ENCODE measurements around the gene FXYD7. TPM values are rescaled to one million over a fixed set of nuclear protein-coding genes. Genes with fewer than 3 reads are reported as not detected.
A peak's percentile ranks its signal among the peaks of the same experiment; 100 is the strongest.

Gene FXYD7
- total and polyA plus RNA-seq, 2 of the 13 experiments (the other 11 are each of a cell fraction or from before 2014, with no cell fraction given) = 0.55 TPM; not detected in 1

DNA sequence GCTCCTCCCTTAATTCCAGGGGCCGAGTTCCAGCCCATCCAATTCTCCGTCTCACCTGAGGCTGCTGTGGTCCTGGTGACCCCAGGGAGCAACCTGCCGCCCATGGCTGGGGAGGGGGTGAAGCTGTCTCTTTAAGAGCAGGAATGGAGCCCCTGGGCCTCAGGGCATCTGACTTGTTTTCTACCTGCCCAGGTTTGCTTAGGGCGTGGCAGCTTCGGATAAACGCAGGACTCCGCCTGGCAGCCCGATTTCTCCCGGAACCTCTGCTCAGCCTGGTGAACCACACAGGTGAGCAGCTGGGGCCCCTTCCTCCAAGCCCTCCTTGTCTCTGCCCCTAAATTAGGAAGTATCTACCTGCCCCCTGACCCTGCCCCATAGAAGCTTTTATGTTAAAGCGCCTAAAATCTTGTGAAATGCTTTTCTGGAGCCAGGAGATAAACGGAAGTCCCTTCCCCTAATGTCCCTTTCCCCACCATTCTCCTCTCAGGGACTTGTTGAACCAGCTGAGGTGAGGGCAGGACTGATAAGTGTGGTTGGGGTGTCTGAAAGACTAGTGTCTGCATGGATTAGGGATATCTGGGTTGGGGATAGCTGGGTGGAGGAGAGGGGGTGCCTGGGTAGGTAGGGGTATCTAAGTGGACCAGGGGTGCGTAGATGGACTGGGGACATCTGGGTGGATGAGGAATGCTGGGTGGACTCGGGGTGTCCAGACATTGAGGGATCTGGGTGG lies 26.8 kb upstream of the FXYD7 start:
- Histone ChIP-seq H3K4me2 (ENCODE audit: low read depth, low read length) (peak overlapping the region; percentile 72; the same call in 1 of the 2 replicates), H2AFZ (ENCODE audit: low read length) (no peak overlapping the region), H3K9me3 (ENCODE audit: low read length) (no peaks in the 10 kb centered on the region), H3K9ac (ENCODE audit: insufficient read depth, low read depth, low read length) (no peak overlapping the region), H4K20me1 (ENCODE audit: insufficient read depth, low read length) (no peaks in the 10 kb centered on the region), H3K36me3 (replicated peaks in 1 of 2; ENCODE audit: control insufficient read depth in 1 of 2, insufficient read depth in 2 of 2, low read length in 2 of 2) (no peaks in the 10 kb centered on the region), H3K4me3 (replicated peaks in 1 of 3; ENCODE audit: insufficient read depth in 1 of 3, low read depth in 2 of 3, low read length in 3 of 3) (peak overlapping the region in 2 of 3 experiments; percentile 26 to 49; a peak in 1 of 6 replicates), H3K27ac (ENCODE audit: extremely low read length, insufficient read depth, low read length) (no peak overlapping the region), H3K27me3 (ENCODE audit: control insufficient read depth in 1 of 2, insufficient read depth in 2 of 2, low read length in 2 of 2) (0 out of 5 replicates have a peak, but pooled peaks cover 0 to 6% of the 10 kb centered on the region in 2 experiments), H3K4me1 (ENCODE audit: insufficient read depth, low read length) (peaks cover 96% of the 10 kb centered on the region), H3K79me2 (ENCODE audit: insufficient read depth, low read length) (no peaks in the 10 kb centered on the region)
- ATAC-seq (no peak), DNase-seq (ENCODE audit: low spot score) (no peak), FAIRE-seq (no peak)
- no TSS peak for BruUV-seq (replicated peaks)
- in situ Hi-C loops (cut with HindIII; ENCODE audit: extremely low pct_ligation_motif_present, low pct_unique_long_range_greater_than_20kb) (no loop called here), intact Hi-C loops (cut with micrococcal nuclease; ENCODE audit: unreplicated experiment) (no loop called here)
- POLR2A ChIA-PET = no interaction called here
- CTCF ChIA-PET (ENCODE audit: low intra/inter-chr PET ratio, low total read pairs) = no interaction called here
- TF ChIP-seq, protein P1, sequence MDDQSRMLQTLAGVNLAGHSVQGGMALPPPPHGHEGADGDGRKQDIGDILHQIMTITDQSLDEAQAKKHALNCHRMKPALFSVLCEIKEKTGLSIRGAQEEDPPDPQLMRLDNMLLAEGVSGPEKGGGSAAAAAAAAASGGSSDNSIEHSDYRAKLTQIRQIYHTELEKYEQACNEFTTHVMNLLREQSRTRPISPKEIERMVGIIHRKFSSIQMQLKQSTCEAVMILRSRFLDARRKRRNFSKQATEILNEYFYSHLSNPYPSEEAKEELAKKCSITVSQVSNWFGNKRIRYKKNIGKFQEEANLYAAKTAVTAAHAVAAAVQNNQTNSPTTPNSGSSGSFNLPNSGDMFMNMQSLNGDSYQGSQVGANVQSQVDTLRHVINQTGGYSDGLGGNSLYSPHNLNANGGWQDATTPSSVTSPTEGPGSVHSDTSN (CRISPR knock-in tag; IDR thresholded peaks at IDR 0.05; ENCODE audit: borderline replicate concordance) = no peak
- TF ChIP-seq, protein P2, sequence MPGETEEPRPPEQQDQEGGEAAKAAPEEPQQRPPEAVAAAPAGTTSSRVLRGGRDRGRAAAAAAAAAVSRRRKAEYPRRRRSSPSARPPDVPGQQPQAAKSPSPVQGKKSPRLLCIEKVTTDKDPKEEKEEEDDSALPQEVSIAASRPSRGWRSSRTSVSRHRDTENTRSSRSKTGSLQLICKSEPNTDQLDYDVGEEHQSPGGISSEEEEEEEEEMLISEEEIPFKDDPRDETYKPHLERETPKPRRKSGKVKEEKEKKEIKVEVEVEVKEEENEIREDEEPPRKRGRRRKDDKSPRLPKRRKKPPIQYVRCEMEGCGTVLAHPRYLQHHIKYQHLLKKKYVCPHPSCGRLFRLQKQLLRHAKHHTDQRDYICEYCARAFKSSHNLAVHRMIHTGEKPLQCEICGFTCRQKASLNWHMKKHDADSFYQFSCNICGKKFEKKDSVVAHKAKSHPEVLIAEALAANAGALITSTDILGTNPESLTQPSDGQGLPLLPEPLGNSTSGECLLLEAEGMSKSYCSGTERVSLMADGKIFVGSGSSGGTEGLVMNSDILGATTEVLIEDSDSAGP (CRISPR knock-in tag; IDR thresholded peaks at IDR 0.05; ENCODE audit: borderline replicate concordance) = peak; percentile 45; the same call in 1 of the 2 replicates
- TF ChIP-seq, protein P3, sequence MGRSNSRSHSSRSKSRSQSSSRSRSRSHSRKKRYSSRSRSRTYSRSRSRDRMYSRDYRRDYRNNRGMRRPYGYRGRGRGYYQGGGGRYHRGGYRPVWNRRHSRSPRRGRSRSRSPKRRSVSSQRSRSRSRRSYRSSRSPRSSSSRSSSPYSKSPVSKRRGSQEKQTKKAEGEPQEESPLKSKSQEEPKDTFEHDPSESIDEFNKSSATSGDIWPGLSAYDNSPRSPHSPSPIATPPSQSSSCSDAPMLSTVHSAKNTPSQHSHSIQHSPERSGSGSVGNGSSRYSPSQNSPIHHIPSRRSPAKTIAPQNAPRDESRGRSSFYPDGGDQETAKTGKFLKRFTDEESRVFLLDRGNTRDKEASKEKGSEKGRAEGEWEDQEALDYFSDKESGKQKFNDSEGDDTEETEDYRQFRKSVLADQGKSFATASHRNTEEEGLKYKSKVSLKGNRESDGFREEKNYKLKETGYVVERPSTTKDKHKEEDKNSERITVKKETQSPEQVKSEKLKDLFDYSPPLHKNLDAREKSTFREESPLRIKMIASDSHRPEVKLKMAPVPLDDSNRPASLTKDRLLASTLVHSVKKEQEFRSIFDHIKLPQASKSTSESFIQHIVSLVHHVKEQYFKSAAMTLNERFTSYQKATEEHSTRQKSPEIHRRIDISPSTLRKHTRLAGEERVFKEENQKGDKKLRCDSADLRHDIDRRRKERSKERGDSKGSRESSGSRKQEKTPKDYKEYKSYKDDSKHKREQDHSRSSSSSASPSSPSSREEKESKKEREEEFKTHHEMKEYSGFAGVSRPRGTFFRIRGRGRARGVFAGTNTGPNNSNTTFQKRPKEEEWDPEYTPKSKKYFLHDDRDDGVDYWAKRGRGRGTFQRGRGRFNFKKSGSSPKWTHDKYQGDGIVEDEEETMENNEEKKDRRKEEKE (IDR thresholded peaks at IDR 0.05) = no peak
- TF ChIP-seq ZNF484 (CRISPR knock-in tag; IDR thresholded peaks at IDR 0.05; ENCODE audit: borderline replicate concordance, low read depth) = no peak
- TF ChIP-seq KLF13 (CRISPR knock-in tag; IDR thresholded peaks at IDR 0.05) = no peak
- TF ChIP-seq ZNF7 (CRISPR knock-in tag; IDR thresholded peaks at IDR 0.05) = no peak
- no peak for TF ChIP-seq KLF16 (CRISPR knock-in tag; IDR thresholded peaks at IDR 0.05)
- TF ChIP-seq PAWR (CRISPR knock-in tag; IDR thresholded peaks at IDR 0.05; ENCODE audit: borderline replicate concordance) = no peak
- no peak for TF ChIP-seq ZNF878 (CRISPR knock-in tag; IDR thresholded peaks at IDR 0.05)
- 0 out of 2 replicates have a peak, but pooled peaks have one; percentile 62 for TF ChIP-seq ZNF572 (CRISPR knock-in tag; IDR thresholded peaks at IDR 0.05)
- peak; percentile 24; the same call in 1 of the 2 replicates for TF ChIP-seq ZNF501 (CRISPR knock-in tag; IDR thresholded peaks at IDR 0.05)
- no peak for TF ChIP-seq ZNF251 (CRISPR knock-in tag; IDR thresholded peaks at IDR 0.05)
- TF ChIP-seq, protein P4, sequence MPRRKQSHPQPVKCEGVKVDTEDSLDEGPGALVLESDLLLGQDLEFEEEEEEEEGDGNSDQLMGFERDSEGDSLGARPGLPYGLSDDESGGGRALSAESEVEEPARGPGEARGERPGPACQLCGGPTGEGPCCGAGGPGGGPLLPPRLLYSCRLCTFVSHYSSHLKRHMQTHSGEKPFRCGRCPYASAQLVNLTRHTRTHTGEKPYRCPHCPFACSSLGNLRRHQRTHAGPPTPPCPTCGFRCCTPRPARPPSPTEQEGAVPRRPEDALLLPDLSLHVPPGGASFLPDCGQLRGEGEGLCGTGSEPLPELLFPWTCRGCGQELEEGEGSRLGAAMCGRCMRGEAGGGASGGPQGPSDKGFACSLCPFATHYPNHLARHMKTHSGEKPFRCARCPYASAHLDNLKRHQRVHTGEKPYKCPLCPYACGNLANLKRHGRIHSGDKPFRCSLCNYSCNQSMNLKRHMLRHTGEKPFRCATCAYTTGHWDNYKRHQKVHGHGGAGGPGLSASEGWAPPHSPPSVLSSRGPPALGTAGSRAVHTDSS (CRISPR knock-in tag; conservative IDR thresholded peaks at IDR 0.05) = no peak
- TF ChIP-seq SSRP1 (CRISPR knock-in tag; IDR thresholded peaks at IDR 0.05) = no peak
- WGBS (ENCODE audit: low lambda C conversion rate) = 44% methylated on average over 9 of the region's 13 CpGs

Measured in HepG2 (cell line).